A549 (cell line): Measurements from ENCODE around the gene CCDC12. TPM values are rescaled to one million over a fixed set of nuclear protein-coding genes. Genes with fewer than 3 reads are reported as not detected.

Source experiments
- ATAC-seq, 2 experiments: fragments of 200-7000 bp in 1 of 2; fragments of >200 bp in 1 of 2; cut with Nextera tagmentation in 1 of 2; cut with Tn5 transposase in 1 of 2; 3 replicates each; pipeline versions ENCODE4 v1.8.0 to v1.9.1; 2018 to 2020; ENCODE audit warnings: mild to moderate bottlenecking in 1 of 2, moderate library complexity in 1 of 2
- CTCF ChIA-PET: fragments of 300-600 bp; sonication (Branson Sonifier 250); formaldehyde crosslinking; extraction: SDS; loops from one replicate; lab custom pipeline; 2021; ENCODE audit warnings: antibody characterized with exemption, inconsistent platforms; lab: Yijun Ruan, JAX
- POLR2A ChIA-PET: fragments of 350-600 bp; formaldehyde crosslinking; extraction: SDS; loops from one replicate; lab custom pipeline; 2021; ENCODE audit warnings: antibody characterized with exemption, inconsistent platforms; lab: Yijun Ruan, JAX
- DNase-seq, 2 experiments: peaks; one replicate each; pipeline versions ENCODE4 v3.0.0 to v3.0.0-alpha.2; 2011 to 2016; ENCODE audit warnings: low read depth in 1 of 2, low spot score in 1 of 2
- FAIRE-seq: peaks from 2 replicates; lab custom pipeline; 2011; peaks lifted over from hg19 to GRCh38; lab: Jason Lieb, UNC
- H3K27ac ChIP-seq, 2 experiments: fragments of >200 bp; sonication (Bioruptor Twin); formaldehyde crosslinking; 3 replicates each; pipeline ENCODE4 v1.5.1; 2016 to 2017
- H3K4me1 ChIP-seq: fragments of >200 bp; sonication (Bioruptor Twin); formaldehyde crosslinking; 3 replicates; pipeline ENCODE4 v1.6.1; 2016
- H3K4me2 ChIP-seq: fragments of >200 bp; sonication (Bioruptor Twin); formaldehyde crosslinking; 3 replicates; pipeline ENCODE4 v1.6.1; 2016
- H3K4me3 ChIP-seq: fragments of >200 bp; sonication (Bioruptor Twin); formaldehyde crosslinking; 3 replicates; pipeline ENCODE4 v1.5.1; 2016
- H3K9me3 ChIP-seq: fragments of >200 bp; sonication (Bioruptor Twin); formaldehyde crosslinking; 3 replicates; pipeline ENCODE4 v1.6.1; 2016
- BHLHE40 ChIP-seq: IDR thresholded peaks from 2 replicates; pipeline ENCODE4 v1.6.1; 2012; ENCODE audit warnings: low read depth, low read length, inconsistent platforms
- CBX2 ChIP-seq: fragments of 200-600 bp; sonication (generic); IDR thresholded peaks from 2 replicates; pipeline ENCODE4 v1.6.1; 2016; ENCODE audit warnings: low read depth, mild to moderate bottlenecking, borderline replicate concordance
- CHD2 ChIP-seq: fragments of 150-350 bp; IDR thresholded peaks from 2 replicates; pipeline ENCODE4 v1.6.1; 2014; ENCODE audit warnings: low read length; ENCODE audit not compliant: partially characterized antibody
- ESRRA ChIP-seq: fragments of 150-350 bp; IDR thresholded peaks from 2 replicates; pipeline ENCODE4 v1.6.1; 2014; ENCODE audit warnings: mild to moderate bottlenecking, low read length, borderline replicate concordance
- HEYL ChIP-seq: fragments of 250-450 bp; sonication (Bioruptor Pico); IDR thresholded peaks from 2 replicates; pipeline ENCODE4 v1.8.0; 2021; ENCODE audit warnings: mild to moderate bottlenecking, moderate library complexity
- MAFK ChIP-seq: fragments of 450-650 bp; IDR thresholded peaks from 2 replicates; pipeline ENCODE4 v1.6.1; 2014; ENCODE audit not compliant: partially characterized antibody
- MAZ ChIP-seq: fragments of 150-350 bp; IDR thresholded peaks from 2 replicates; pipeline ENCODE4 v1.6.1; 2014; ENCODE audit warnings: antibody characterized with exemption, low read depth, low read length, borderline replicate concordance
- NFE2L2 ChIP-seq: fragments of 150-350 bp; conservative IDR thresholded peaks from 2 replicates; pipeline ENCODE4 v1.6.1; 2014; ENCODE audit warnings: low read length
- NPAS2 ChIP-seq: fragments of 250-450 bp; sonication (Bioruptor Pico); IDR thresholded peaks from 2 replicates; pipeline ENCODE4 v1.8.0; 2022; ENCODE audit warnings: mild to moderate bottlenecking, moderate library complexity, borderline replicate concordance
- PHF8 ChIP-seq: fragments of 200-600 bp; sonication (generic); IDR thresholded peaks from 2 replicates; pipeline ENCODE4 v1.6.1; 2016; ENCODE audit warnings: low read depth, mild to moderate bottlenecking, antibody characterized with exemption, moderate library complexity, borderline replicate concordance
- POLR2A ChIP-seq: IDR thresholded peaks from 2 replicates; pipeline ENCODE4 v1.6.1; 2012; ENCODE audit warnings: mild to moderate bottlenecking, low read length
- RAD21 ChIP-seq, 2 experiments: fragments of >200 bp in 1 of 2; sonication (Bioruptor Twin) in 1 of 2; formaldehyde crosslinking in 1 of 2; IDR thresholded peaks in 1 of 2; conservative IDR thresholded peaks in 1 of 2; 2 replicates in 1 of 2; 3 replicates in 1 of 2; pipeline ENCODE4 v1.6.1; 2012 to 2018; ENCODE audit warnings: inconsistent platforms in 1 of 2
- RARB ChIP-seq: fragments of 250-450 bp; sonication (Bioruptor Pico); IDR thresholded peaks from 2 replicates; pipeline ENCODE4 v1.8.0; 2021; ENCODE audit warnings: mild to moderate bottlenecking, moderate library complexity
- RCOR1 ChIP-seq: fragments of 150-350 bp; IDR thresholded peaks from 2 replicates; pipeline ENCODE4 v1.6.1; 2014; ENCODE audit warnings: antibody characterized with exemption, low read length, low read depth
- RFX5 ChIP-seq: fragments of 450-650 bp; IDR thresholded peaks from 2 replicates; pipeline ENCODE4 v1.7.1; 2014; ENCODE audit warnings: antibody characterized with exemption, mild to moderate bottlenecking, moderate library complexity
- SMC3 ChIP-seq: fragments of >200 bp; sonication (Bioruptor Twin); formaldehyde crosslinking; IDR thresholded peaks from 3 replicates; pipeline ENCODE4 v1.6.1; 2018; ENCODE audit warnings: inconsistent platforms
- TFCP2L1 ChIP-seq: fragments of 250-450 bp; sonication (Bioruptor Pico); IDR thresholded peaks from 2 replicates; pipeline ENCODE4 v1.5.0; 2021; ENCODE audit warnings: mild to moderate bottlenecking
- ZFP36 ChIP-seq: fragments of 450-650 bp; IDR thresholded peaks from 2 replicates; pipeline ENCODE4 v1.6.1; 2014; ENCODE audit warnings: borderline replicate concordance; ENCODE audit not compliant: partially characterized antibody
- WGBS: methylation state at CpG from one replicate; pipeline ENCODE4 v1.1.6; 2017; ENCODE audit errors: missing lambda C conversion rate; 5-methylcytosine and 5-hydroxymethylcytosine counted together
- polyA plus RNA-seq, 4 experiments: library from polyadenylated mRNA; depleted of rRNA in 3 of 4; stranded (reverse); fragments of >200 nt; fragmentation: RNase III in 1 of 4; extraction: RNeasy Plus Mini Kit Qiagen cat#74134 plus additional on column Dnase treatment in 1 of 4; gene quantifications; 2 replicates in 3 of 4; 3 replicates in 1 of 4; pipeline ENCODE4 v1.2.3, GENCODE V29; 2011 to 2017
- TF ChIP-seq, protein P1 (sequence below): fragments of >200 bp; sonication (Bioruptor Twin); formaldehyde crosslinking; IDR thresholded peaks from 3 replicates; pipeline ENCODE4 v1.6.1; 2016
- TF ChIP-seq, protein P2 (sequence below): IDR thresholded peaks from 2 replicates; pipeline ENCODE4 v1.6.1; 2012
- TF ChIP-seq, protein P3 (sequence below): fragments of 250-450 bp; sonication (Bioruptor Pico); IDR thresholded peaks from 2 replicates; pipeline ENCODE4 v1.5.0; 2020; ENCODE audit warnings: low read depth, mild to moderate bottlenecking, moderate library complexity

CCDC12 gene
- polyA plus RNA-seq, 2 of the 4 experiments (the other 2 are of a cell fraction), result 34.8 to 81.0 TPM

DNA sequence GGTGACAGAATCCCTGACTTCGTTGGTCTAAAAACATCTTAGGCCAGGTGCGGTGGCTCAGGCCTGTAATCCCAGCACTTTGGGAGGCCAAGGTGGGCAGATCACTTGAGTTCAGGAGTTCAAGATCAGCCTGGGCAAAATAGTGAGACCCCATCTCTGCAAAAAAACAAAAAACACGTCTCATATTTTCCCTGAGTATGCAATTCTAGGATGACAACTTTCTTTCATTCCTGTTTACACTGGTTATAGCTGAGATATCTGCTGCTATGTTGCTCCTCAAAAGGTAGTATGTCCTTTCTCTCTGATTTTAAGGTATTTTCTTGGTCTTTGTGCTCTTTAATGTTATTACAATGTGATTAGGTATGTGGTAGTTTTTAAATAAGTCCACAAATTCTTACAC lies 59.7 kb downstream of the CCDC12 start:
- TF ChIP-seq, protein P1, sequence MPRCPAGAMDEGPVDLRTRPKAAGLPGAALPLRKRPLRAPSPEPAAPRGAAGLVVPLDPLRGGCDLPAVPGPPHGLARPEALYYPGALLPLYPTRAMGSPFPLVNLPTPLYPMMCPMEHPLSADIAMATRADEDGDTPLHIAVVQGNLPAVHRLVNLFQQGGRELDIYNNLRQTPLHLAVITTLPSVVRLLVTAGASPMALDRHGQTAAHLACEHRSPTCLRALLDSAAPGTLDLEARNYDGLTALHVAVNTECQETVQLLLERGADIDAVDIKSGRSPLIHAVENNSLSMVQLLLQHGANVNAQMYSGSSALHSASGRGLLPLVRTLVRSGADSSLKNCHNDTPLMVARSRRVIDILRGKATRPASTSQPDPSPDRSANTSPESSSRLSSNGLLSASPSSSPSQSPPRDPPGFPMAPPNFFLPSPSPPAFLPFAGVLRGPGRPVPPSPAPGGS, result no peak
- no peak for TF ChIP-seq CHD2
- TF ChIP-seq BHLHE40, result no peak
- no peak for TF ChIP-seq MAZ
- TF ChIP-seq MAFK, result peak; percentile 13
- no peak for TF ChIP-seq ESRRA
- no peak for TF ChIP-seq RCOR1
- Histone ChIP-seq H3K4me2 (no peak overlapping the region), H3K4me1 (peaks cover 8% of the 10 kb centered on the region), H3K9me3 (no peaks in the 10 kb centered on the region), H3K4me3 (no peak overlapping the region), H3K27ac (no peak overlapping the region)
- ATAC-seq, result no peak
- WGBS, result 95% methylated on average over 3 of the region's 3 CpGs
- CTCF ChIA-PET, result interaction anchor here (4.8 to 8.1 kb wide), 2 partner anchors 8 to 82 kb away, joined by 24 to 39 read pairs; no protein-coding TSS in a partner anchor
- POLR2A ChIA-PET, result no interaction called here
- no peak for DNase-seq
- no peak for FAIRE-seq

DNA sequence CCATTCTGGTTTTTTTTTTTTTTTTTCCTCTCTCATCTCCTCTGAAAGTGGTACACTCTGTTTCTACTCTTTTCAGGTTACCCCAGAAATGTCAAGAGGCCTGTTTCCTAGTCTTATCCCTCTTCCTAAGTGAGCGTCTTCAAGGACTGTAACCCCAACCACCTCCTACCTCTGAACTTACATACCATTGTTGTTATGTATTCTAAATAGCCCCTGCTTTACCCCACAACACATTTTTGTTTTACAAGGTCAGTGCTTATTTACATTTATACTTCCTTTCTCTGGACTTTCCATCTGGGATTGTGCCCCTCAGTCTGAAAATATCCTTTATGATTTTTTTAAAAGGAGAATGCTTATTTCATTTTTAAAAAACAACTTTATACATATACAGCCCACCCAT lies 60.3 kb downstream of the CCDC12 start:
- POLR2A ChIA-PET, result no interaction called here
- WGBS, result 92% methylated on average over 1 of the region's 1 CpG
- no peak for ATAC-seq

DNA sequence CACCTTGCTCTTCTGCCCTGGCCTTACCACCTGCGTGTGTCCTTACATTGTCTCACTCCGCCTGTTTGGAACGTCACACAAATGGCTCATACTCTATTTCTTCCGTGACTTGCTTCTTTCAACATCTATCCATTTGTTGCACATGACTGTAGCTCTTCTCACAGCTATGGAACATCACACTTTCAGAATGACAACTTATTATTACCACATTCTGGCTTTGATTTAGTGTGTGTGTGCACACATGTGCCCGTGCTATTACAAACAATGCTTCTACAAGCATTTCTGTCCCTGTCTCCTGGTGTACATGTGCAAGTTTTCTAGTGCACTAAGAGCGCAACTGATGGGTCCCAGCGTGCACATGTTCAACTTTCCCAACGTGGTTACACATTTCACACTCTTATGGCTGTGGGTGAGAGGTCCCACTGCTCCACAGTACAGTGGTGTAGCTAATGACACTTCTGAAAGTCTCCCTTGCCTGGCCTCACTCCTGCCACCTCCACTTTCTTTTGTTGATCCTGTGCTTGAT lies 61.2 kb downstream of the CCDC12 start:
- ATAC-seq (no peak), DNase-seq (no peak), FAIRE-seq (no peak)
- TF ChIP-seq TFCP2L1 (CRISPR knock-in tag) (no peak), RAD21 (conservative IDR thresholded peaks at IDR 0.05 in 1 of 2, IDR thresholded peaks at IDR 0.05 in 1 of 2) (no peak), PHF8 (no peak), ZFP36 (no peak), SMC3 (no peak)
- Histone ChIP-seq H3K9me3 (no peaks in the 10 kb centered on the region), H3K4me2 (no peak overlapping the region), H3K4me1 (peaks cover 8% of the 10 kb centered on the region), H3K27ac (no peak overlapping the region), H3K4me3 (no peak overlapping the region)
- POLR2A ChIA-PET, result no interaction called here
- CTCF ChIA-PET, result interaction anchor here (1.3 to 1.7 kb wide), 4 partner anchors 8 to 213 kb away, joined by 3 to 4 read pairs (median 4); no protein-coding TSS in a partner anchor
- WGBS, result 96% methylated on average over 8 of the region's 8 CpGs

More for the DNA sequence above, 60.3 kb downstream of the CCDC12 start:
- H3K4me1 ChIP-seq, result peaks cover 8% of the 10 kb centered on the region
- no peak overlapping the region for H3K4me3 ChIP-seq
- FAIRE-seq (no peak), DNase-seq (no peak)
- CTCF ChIA-PET, result interaction anchor here (1.7 kb wide), 1 partner anchor 7 kb away, joined by 4 read pairs; no protein-coding TSS in a partner anchor
- H3K4me2 ChIP-seq, result no peak overlapping the region
- no peaks in the 10 kb centered on the region for H3K9me3 ChIP-seq
- no peak overlapping the region for H3K27ac ChIP-seq
- TF ChIP-seq, protein P2, sequence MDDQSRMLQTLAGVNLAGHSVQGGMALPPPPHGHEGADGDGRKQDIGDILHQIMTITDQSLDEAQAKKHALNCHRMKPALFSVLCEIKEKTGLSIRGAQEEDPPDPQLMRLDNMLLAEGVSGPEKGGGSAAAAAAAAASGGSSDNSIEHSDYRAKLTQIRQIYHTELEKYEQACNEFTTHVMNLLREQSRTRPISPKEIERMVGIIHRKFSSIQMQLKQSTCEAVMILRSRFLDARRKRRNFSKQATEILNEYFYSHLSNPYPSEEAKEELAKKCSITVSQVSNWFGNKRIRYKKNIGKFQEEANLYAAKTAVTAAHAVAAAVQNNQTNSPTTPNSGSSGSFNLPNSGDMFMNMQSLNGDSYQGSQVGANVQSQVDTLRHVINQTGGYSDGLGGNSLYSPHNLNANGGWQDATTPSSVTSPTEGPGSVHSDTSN, result no peak

DNA sequence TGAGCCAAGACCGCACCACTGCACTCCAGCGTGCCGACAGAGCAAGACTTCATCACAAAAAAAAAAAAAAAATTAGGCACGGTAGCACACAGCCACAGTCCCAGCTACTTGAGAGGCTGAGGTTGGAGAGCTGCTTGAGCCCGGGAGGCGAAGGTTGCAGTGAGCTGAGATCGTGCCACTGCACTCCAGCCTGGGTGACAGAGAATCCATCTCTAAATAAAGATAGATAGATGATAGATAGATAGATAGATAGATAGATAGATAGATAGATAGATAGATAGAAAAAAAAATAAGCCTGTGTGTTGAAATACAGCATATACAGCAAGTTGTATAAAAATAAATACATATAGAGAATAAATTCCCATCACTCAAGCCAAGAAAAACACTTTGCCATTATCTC lies 61.7 kb downstream of the CCDC12 start:
- H3K4me2 ChIP-seq, result no peak overlapping the region
- ChIA-PET POLR2A (no interaction called here), CTCF (interaction anchor here (1.3 to 3.7 kb wide), 7 partner anchors 9 to 213 kb away, joined by 3 to 18 read pairs (median 4); no protein-coding TSS in a partner anchor)
- no peak overlapping the region for H3K27ac ChIP-seq
- H3K4me3 ChIP-seq, result no peak overlapping the region
- H3K4me1 ChIP-seq, result peaks cover 10% of the 10 kb centered on the region
- WGBS, result 96% methylated on average over 7 of the region's 7 CpGs
- FAIRE-seq, result no peak
- no peaks in the 10 kb centered on the region for H3K9me3 ChIP-seq
- no peak for ATAC-seq
- DNase-seq, result no peak
- TF ChIP-seq POLR2A (no peak), HEYL (no peak), NPAS2 (CRISPR knock-in tag) (no peak), SMC3 (no peak), CBX2 (no peak), NFE2L2 (no peak), RARB (CRISPR knock-in tag) (no peak), RFX5 (no peak)
- TF ChIP-seq, protein P3, sequence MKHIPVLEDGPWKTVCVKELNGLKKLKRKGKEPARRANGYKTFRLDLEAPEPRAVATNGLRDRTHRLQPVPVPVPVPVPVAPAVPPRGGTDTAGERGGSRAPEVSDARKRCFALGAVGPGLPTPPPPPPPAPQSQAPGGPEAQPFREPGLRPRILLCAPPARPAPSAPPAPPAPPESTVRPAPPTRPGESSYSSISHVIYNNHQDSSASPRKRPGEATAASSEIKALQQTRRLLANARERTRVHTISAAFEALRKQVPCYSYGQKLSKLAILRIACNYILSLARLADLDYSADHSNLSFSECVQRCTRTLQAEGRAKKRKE (CRISPR knock-in tag), result no peak
